Stimulated activated CD4-positive, alpha-beta T cell treated with anti-CD3 and anti-CD28 coated beads, Interleukin-2, amount 100 ng/mL, for 24 hours (primary cell): Measurements from ENCODE around the gene CD81.
A peak's percentile ranks its signal among the peaks of the same experiment; 100 is the strongest.

Experiments used
- DNase-seq, 2 donors: peaks; one replicate each; pipeline ENCODE4 v3.0.0-alpha.2; 2020

CD81 gene

DNA sequence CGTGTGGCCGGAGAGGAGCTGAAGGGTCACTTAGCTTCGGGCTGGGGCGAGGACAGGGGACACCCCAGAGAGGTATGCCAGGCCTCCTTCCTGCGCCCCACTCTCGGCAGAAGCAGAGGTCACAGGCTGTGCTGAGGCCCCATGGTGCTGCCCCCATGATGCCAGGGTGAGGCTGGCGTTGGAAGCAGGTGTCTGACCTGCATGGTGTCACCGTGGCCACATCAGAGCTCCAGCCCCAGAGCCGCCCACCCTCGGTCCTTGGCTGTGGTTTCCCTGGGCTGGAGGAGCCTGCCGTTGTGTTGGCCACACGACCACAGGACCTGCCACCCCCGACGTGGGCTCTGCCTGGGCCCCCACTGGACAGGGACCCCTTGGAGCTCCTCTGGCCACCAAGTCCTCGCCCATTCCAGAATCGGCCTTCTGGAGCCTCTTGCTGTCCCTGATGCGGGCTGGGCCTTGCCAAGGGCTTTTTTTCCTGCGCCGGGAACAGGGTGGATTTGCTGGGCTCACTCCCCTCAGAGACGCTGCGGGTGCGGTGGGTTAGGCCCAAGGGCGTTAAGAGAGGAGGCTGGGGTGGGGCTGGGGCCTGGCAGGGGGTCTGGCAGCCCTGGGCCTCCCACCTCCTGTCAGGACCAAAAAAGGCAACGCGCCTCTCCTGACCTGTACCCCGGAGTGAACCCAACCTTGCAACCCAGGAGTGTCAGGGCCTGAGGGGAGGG, 15.3 kb downstream of the CD81 start:
- DNase-seq = no peak

DNA sequence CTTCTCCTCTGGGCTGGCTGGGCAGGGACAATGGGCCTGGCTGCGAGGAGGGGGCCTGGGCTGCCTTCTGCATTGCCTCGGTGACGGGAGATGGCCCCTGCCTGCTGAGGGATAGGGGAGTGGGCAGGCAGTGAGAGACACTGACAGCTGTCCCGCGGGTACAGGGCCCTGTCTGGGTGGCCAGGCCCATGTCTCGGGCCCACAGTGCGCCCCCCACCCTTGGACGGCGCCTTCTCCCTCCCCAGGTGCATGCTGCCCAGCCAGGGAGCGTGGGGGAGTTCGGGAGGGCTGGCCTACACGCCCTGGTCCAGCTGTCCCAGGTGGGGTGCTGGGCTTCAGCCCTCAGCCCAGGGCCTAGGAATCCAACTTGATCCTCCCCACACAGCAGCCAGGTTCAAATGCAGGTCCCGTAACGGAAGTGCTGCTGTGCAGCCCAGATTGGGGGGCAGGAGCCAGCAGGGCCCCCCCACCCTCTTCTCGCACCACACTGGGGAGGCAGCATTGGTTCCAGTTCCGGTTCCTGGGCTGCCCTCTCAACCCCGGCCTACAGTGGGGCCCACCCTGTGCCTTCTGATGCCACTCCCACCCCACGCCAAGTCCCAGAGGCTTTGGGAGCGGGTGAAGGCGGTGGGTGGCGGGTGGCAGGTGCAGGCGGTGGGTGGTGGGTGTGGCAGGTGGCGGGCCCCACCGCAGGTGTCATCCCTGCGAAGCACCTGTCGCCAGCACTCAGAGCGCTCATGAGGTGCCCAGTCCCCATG, 16.2 kb downstream of the CD81 start:
- DNase-seq = no peak

DNA sequence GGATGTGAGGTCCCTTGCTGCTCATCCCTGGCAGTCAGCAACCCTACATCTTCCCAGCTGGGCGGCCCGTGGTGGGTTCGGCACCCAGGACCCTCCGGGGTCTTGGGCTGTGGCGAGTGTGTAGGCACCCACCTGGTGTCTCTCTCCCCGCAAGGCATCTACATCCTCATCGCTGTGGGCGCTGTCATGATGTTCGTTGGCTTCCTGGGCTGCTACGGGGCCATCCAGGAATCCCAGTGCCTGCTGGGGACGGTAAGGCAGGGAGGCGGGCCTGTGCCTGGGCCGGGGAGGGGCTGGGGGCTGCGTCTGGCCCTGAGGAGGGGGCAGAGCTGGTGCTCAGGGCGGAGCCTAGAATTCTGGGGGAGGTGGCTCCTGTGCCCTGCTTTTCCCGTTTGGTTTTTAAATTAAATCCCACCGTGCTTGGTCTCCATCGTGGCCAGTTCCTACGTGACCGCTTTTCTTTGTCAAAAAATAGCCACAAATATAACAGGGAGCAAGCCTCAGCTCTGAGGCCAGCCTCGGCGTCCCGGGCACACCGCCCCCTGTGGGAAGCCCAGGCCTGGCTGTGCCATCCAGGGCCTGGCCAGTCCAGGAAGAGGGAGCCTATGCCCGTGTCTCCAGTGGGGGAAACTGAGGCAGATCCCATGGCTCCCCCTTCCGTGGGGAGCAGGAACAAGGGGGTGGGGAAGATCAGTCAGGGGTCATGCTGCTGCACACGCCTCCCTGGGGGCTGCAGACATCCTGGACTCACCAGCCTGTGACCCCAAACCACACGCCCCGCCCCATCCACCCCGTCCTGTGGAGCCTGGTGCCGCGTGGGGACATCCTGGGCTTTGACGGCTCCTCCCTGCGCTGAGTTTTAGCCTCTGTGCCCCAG, 17.1 kb downstream of the CD81 start:
- no peak for DNase-seq

DNA sequence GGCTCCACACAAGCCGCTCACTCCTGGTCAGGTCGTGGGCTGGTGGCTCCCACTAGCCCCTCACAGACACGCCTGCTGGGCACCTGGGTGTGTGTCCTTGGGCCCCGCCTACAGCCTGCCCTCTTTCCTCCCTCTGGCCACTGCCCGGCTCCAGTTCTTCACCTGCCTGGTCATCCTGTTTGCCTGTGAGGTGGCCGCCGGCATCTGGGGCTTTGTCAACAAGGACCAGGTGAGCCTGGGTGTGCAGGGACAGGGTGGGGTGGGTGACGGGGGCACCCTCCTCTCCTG, 17.7 kb downstream of the CD81 start:
- no peak for DNase-seq

DNA sequence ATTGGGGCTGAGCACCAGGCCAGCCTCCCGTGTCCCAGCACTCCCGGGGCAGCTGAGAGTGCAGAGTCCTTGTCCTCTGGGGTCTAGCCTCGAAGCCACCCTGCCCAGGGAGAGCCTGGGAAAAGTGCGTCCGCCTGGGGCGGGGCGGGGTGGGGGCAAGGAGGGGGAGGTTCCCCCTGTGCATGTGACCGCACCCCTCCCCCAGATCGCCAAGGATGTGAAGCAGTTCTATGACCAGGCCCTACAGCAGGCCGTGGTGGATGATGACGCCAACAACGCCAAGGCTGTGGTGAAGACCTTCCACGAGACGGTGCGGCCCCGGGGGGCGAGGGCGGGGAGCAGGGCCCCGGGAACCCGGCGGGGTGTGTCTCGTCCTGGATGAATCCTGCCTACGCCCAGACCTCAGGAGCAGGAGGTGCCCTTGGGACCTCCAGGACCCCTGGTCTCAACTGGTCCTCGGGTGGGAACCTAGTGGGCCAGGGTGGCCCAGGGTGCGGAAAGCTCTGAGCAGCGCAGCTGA, 18.2 kb downstream of the CD81 start:
- no peak for DNase-seq

DNA sequence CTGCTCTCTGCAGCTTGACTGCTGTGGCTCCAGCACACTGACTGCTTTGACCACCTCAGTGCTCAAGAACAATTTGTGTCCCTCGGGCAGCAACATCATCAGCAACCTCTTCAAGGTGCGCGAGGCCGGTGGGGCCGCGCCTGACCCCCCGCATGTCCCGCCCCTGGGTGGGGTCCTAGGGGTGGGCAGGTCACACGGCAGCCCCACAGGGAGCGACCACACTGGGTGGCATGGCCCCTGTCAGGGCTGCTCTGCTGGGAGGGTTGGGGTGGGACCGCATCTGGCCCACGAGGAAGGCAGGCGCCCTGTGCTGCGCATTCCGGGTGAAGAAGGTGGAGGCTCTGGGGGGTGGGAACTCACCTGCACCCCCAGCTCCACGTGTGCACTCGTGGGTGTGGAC, 18.7 kb downstream of the CD81 start:
- no peak for DNase-seq

DNA sequence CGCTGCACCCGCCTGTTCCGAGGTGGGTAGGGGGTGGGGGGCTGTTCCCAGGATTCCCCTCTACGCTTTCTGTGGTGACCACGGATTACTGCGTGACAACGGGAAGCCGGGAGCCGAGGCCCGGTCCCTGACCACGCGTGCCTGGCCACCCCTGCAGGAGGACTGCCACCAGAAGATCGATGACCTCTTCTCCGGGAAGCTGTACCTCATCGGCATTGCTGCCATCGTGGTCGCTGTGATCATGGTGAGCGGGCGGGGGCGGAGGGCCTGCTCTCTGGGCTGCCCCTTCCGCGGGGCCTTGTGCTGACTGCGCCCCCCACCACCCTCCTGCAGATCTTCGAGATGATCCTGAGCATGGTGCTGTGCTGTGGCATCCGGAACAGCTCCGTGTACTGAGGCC, 19.4 kb downstream of the CD81 start:
- DNase-seq = no peak

DNA sequence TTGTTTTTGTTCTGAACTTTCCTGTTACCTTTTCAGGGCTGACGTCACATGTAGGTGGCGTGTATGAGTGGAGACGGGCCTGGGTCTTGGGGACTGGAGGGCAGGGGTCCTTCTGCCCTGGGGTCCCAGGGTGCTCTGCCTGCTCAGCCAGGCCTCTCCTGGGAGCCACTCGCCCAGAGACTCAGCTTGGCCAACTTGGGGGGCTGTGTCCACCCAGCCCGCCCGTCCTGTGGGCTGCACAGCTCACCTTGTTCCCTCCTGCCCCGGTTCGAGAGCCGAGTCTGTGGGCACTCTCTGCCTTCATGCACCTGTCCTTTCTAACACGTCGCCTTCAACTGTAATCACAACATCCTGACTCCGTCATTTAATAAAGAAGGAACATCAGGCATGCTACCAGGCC, 19.9 kb downstream of the CD81 start:
- no peak for DNase-seq

DNA sequence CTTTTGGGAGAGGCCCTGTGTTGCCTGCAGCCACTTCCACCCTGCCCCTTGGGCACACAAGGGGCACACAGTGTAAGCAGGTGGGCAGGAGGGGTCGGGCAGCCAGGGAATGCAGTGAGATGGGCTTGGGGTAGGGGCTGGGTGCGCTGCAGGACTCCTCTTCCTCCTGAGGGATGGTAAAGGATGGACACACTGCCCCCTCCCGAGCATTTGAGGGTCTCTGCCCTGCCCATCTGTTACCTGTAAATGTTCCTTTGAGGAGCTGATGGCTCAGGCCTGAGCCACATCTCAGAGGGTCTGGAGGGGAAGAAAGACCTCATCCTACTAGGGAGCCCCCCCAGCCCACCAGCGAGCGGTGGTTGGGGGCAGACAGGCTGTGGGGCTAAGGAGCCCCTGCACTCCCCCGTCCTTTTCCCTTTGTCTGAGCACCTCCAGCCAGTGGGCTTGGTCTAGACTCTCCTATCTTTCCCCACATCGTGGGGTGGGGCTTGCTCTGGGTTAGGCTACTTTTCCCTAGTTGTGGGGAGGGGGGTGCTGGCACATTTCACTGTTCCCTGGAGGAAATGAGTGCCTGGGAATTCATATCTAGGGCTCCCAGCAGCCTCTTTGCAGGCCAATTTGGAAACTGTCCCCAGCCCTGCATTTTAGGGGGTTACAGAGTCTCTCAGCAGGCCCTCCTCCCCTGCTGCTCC, 21.7 kb downstream of the CD81 start:
- no peak for DNase-seq

DNA sequence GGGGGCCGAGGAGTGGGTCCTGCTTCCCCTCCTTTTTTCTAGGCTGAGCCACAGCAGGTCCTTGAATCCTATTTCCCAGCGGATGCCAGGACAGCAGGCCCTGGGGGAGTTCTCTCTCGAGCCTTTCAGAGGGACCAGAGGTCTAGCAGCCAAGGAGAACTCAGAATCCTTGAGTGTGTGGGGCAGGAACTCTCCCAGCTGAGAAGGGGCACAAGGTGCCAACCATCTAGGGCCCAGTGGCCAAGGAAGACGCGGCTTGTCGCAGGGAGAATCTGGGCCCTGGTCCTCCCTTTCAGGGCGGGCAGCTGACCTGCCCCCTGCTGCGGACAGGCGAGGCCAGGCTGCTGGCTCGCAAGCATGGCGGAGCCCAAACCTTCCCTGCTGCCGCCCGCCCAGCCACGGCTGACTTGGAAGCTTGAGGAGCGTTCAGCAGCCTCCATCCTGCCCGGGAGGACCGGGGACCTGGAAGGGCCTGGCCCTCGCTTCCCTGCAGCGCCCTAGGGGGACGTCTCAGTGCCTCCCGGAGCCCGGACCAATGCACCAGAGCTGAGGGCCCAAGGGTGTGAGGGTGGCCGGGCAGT, 22.5 kb downstream of the CD81 start:
- DNase-seq = no peak

DNA sequence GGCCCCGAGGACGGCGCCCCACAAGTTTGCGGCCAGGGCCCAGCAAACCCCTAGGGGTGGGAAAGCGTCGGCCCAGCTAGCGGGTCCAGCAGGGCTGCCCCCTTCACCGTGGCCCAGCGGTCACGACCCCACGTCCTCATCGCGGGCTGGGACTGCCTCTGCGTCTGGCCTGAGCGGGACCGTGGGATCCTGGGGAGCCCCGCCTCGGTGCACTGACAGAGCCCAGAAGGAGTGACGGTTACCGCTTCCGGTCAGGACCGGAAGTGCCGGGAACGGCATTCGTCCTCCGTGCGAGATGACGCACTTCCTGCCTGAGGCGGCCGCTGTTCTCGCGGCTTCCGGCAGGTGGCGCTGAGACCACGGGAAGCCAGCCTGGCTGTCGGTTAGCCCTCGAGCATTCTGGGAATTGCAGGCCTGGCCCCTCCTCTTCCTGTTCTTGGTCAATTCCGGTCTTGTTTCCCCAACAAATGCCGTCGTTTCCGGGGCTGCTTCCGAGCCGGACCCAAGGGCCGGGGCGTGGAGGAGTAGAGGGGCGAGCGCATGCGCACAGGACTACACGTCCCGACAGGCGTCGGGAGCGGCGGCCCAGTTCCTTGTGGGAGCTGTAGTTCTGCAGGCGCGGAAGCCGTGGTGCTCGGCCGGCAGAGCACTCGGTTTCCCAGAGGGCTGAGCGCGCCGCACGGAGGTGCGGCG, 23.1 kb downstream of the CD81 start, which contains the start of gene TSSC4:
Gene TSSC4, plus strand, starts transcription at position 682 of the 693 bp plus-strand sequence. CDS start 1,884 bp downstream, outside the sequence.
- peak; percentile 98 to 99 for DNase-seq

DNA sequence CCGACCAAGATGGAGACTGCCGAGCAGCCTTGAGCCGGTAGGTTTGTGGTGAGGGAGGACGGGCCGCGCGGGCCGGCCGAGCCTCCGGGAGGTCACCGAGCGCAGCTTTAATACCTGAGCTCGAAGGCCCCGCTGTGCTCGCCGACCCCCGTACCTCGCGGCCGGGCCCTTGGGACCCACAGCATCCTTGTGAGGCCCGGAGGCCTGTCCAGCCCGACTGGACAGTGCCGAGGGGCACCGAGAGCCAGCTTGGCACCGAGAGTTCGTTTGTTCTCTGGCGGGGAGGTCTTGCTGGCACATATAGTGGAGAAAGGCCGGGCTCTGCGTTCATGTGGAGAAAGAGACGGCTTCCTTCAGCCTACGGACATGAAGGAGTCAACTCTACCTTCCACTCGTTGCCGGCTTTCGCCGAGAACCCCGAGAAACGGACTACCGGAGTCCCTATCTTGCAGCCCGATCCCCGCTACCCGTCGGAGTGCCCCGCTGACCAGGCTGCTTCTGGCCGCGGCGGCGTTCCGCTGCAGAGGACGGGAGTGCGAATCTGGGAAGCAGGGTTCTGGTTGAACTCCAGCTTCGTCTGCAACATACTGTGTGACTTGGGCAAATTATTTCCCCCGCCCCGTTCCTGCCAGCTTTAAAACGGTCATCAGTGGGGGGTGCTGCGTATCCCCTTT, 23.8 kb downstream of the CD81 start:
- DNase-seq = no peak

DNA sequence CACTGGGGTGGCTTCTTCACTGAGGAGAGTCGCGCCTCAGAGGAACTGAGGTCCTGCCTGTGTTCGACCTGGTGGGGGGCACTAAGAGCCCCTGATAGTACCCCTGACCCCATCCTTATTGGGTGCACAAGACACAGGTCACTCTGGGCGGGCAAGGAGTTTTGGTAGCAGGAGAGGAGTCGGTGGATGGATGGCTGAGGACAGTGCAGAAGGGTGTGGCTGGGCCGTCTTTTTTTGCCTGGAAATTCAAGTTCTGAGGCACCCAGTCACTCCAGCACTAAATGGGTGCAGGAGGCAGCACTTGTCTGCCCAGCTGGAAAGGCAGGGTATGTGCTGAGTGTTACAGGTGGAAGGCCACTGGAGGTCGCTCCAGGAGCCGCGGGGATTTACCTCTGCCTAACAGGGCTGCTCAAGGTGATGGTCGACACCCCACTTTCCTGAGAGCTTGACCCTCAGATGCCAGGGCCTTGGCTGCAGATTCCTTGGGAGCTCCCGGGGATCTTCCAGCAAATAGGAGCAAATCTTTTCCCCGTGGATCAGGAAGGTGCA, 24.4 kb downstream of the CD81 start:
- DNase-seq = no peak

DNA sequence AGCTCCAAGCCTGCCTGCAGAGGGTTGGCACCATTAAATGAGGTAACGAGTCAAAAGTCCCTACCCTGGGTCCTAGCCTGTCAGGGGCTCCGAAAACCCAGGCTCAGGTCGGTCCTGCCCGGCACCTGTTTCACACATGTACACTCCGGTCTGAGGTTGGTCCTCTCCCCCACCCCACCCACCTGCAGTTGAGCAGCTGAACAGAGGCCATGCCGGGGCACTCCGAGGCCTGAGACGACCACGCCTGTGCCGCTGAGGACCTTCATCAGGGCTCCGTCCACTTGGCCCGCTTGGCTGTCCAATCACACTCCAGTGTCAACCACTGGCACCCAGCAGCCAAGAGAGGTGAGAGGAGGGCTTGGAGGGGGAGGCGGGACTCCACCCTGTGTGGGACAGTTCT, 25.0 kb downstream of the CD81 start:
- no peak for DNase-seq

DNA sequence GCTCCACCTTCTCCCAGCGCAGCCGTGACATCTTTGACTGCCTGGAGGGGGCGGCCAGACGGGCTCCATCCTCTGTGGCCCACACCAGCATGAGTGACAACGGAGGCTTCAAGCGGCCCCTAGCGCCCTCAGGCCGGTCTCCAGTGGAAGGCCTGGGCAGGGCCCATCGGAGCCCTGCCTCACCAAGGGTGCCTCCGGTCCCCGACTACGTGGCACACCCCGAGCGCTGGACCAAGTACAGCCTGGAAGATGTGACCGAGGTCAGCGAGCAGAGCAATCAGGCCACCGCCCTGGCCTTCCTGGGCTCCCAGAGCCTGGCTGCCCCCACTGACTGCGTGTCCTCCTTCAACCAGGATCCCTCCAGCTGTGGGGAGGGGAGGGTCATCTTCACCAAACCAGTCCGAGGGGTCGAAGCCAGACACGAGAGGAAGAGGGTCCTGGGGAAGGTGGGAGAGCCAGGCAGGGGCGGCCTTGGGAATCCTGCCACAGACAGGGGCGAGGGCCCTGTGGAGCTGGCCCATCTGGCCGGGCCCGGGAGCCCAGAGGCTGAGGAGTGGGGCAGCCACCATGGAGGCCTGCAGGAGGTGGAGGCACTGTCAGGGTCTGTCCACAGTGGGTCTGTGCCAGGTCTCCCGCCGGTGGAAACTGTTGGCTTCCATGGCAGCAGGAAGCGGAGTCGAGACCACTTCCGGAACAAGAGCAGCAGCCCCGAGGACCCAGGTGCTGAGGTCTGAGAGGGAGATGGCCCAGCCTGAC, 26.0 kb downstream of the CD81 start:
- no peak for DNase-seq

DNA sequence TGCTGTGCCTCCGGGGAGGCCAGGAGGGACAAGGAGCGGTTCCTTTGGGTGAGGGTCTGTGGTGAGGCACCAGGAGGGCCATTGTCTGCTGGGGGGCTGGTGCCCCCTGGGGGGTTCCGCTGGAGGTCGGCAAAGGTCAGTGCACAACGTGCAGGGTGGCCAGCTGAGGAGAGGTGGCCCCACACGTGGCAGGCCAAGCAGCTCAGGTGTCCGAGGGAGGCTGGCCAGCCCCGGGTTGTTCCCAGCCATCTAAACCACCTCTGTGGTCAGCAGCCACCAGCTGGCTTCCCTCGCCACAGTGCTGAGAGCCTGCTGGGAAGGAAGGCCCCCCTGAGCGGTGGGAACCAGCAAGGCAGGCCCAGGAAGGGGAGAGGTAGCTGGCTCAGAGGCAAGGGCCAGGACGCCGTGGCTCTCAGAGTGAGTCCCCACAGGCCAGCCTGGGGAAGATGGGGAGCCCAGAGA, 27.7 kb downstream of the CD81 start:
- DNase-seq = no peak

DNA sequence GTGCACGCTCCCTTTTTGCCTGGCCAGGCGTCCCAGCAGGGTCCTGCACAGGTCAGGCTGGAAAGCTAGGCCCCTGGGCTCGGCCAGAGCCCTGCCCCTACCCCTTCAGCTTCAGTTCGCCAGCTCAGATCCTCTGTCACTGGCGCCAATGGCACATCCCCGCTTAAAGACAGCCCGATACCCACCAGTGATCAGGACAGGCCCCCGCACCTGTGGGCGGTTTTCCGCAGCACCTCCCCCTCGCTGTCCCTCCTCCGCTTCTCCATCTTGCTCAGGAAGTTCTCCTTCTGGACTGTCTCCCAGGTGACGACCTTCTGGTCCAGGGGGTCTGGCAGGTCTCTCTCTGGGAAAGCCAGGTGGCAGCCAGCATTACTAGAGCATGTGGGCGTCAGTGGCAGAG, 29.3 kb downstream of the CD81 start:
- no peak for DNase-seq

DNA sequence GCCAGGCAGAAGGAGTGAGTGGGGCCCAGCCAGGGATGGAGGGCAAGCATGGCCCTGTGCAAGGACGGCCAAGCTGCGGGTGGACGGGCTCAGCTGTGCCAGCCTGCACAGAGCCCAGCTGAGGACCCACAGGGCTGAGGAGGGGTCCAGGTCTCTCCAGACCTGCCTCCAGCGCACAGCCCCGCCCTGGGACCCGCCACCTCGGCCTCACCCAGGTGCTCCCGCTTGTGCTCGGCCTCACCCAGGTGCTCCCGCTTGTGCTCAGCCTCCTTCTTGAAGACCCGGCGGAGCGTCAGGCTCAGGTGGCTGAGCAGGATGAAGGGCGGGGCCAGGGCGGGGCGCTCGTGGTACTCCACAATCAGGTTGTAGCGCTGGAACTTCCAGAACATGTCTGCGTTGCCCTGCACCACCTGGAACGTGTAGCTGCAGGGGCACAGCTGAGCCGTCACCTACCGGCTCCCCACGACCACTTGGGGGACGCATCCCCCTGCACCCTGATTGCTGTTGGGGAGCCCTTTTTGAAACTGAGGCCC, 29.8 kb downstream of the CD81 start:
- DNase-seq = no peak

DNA sequence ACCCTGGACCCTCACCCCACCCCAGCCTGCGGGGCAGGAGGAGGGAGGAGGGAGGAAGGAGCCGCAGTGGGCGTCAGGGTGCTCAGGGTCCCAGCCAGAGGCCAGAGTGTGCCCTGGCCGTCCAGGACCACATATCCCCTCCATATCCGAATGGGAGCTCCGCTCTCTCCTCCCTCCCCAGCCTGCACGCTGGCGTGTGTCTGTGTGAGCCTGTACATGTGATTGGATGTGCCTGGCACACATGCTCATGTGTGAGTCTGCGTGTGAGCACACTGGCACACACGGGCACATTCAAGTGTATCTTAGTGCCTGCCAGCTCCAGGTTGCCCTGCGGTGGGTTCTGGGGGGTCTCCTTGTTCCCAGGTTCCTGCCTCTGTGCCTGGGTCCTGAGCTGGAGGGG, 31.6 kb downstream of the CD81 start:
- DNase-seq = no peak

DNA sequence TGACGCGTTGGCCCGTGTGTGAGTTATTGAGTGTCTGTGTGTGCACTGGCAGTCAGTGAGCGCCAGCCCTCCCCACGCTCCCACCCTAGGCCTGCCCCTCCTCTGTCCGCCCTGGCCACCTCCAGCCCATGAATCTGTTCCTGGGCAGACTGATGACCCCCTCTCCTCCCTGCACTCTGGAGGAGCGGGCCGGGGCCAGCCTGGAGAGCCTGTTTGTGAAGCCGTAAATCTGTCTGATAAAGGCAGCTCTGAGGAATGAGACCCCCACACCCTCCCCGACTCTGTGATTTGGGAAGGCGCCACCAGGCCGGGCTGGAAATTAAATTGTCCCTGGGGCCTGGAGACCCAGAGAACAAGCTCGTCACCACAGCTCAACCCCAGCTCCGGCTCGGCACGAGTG, 32.0 kb downstream of the CD81 start:
- DNase-seq = no peak
